Stimulated activated CD4-positive, alpha-beta T cell treated with anti-CD3 and anti-CD28 coated beads, TNF-alpha, amount 100 ng/mL, for 24 hours (primary cell): ENCODE results near the gene ADAMTS20.
"Not testable (repeated sequence)": the region's sequence is repeated elsewhere in the genome, so short reads cannot be mapped to it uniquely, and the experiment has no call there.

Experiments
- DNase-seq, 3 experiments: peaks; one replicate each; pipeline ENCODE4 v3.0.0-alpha.2; 2020; ENCODE audit warnings: low read depth in 3 of 3

The ADAMTS20 gene

DNA sequence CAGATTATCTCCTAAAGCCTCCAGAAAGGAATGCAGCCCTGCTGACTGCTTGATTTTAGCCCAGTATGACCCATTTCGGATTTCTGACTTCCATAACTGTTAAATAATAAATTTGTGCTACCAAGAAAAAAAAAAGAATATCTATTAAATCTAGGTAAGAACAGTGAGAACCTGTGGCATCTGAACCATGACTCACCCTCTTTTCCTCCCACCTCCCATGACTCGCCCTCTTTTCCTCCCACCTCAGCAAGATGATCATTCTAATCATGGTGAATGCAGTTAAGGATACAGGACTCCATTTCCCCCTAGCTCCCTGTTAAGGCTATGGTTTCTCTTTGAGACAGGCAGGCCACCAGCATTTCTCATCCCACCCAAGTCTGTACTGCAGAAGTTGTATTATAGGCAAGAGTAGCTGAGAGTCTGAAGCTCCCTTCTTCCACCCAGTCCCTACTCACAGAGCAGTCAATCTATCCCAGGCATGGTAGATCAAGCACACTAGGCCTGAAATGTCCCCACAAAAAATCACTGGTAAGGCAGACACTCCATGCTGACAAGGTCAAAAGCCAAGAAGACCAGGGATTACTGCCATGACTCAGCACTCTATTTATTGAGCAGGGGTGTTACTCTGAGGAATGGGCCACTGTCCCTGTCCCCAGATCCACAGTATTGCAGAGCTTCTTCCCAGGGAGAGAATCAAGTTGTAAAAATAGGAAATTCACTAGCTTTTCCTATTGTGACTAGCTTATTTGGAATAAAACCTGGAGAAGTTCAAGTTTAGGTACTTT is 188.9 kb downstream of the ADAMTS20 start:
- no peak for DNase-seq

- DNase-seq, result no peak
Measured at GRCh38 chr12:43361031-43361710, 190.8 kb downstream of the ADAMTS20 start.

- not testable (repeated sequence) for DNase-seq
Measured at GRCh38 chr12:43360001-43360400, 192.0 kb downstream of the ADAMTS20 start.

DNA sequence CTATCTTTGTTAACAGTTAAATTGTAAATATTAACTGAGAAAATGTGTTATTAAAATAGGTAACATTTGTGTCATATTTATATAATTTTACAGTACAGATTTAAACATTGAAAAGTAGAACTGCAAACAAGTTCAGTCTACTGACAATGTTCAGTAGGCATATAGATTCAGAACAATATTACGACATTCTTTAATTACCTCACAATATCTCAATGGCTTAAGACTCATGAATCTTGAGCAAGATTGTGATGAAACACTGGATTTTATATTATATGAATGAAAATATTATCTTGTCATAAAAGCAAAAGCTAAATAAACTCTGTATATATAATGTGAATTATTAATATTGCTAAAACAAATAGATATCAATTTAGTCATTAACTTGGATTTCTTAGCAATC is 194.9 kb downstream of the ADAMTS20 start:
- no peak for DNase-seq

DNA sequence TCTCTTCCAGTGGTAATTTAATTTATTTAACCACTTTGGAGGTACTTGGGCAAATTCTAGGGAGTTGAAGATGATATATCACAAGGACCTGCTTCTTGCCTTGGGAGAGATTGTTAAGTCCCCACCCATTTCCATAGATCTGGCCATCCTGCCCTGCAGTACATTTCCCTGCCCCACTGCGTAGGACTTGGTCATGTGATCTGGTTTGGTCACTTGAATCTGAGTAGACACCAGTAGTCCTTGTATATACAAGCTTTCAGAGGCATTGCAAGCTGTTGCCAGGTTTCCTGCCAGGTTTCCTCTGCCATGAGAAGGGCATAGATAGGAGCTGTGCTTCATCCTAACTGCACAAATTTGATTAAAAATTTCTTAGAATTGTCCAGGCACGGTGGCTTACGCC is 200.0 kb downstream of the ADAMTS20 start:
- no peak for DNase-seq

DNA sequence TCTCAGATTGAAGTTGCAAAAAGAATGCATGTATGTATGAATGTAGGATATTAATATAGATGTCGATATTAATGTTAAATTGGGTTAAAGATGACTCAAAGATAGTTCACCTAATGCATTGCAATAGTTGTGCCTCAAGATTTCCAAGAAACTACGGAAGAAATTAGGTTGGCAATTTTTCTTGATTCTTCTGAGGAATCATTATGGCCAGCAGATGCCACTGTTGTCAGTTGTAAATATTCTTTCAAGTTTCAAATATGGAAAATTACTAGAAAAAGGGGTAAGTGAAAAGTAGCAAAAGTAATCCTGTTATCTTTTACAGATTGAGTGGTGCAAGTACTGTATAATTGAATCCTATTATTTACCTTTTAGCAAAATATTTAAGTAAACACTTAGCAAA is 202.1 kb downstream of the ADAMTS20 start:
- no peak for DNase-seq

DNA sequence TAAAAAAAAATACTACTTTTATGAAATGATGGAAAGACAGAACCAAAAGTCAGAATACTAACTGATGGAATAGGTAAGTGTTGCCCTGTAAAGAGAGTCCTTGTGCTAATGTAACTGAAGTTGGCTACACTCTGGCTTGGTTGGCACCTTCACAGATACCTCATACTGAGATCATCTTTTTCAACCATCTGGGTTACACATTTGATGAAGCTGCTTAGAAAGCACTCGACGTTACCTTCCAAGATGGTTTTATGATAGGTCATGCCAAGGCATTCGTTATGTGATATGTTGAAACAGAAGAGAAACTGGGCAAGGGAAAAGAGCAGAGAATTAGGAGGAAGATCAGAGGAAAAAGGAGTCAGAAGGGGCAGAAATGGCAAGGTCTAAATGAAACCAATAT is 203.8 kb downstream of the ADAMTS20 start:
- no peak for DNase-seq

GRCh38 chr12:43347026-43347425 is 205.0 kb downstream of the ADAMTS20 start:
- DNase-seq, result no peak

GRCh38 chr12:43345023-43345422 is 207.0 kb downstream of the ADAMTS20 start:
- DNase-seq, result no peak

DNA sequence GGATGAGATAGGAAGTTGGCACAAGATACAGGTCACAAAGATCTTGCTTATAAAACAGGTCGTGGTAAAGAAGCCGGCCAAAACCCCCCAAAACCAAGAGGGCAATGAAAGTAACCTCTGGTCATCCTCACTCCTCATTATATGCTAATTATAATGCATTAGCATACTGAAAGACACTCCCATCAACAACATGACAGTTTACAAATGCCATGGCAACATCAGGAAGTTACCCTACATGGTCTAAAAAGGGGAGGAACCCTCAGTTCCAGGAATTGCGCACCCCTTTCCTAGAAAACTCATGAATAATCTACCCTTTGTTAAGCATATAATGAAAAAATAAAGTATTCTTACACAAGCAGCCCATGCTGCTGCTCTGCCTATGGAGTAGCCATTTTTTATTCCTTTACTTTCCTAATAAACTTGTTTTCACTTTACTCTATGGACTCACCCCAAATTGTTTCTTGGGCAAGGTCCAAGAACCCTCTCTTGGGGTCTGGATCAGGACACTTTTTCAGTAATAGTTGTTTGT is 210.2 kb downstream of the ADAMTS20 start:
- not testable (repeated sequence) for DNase-seq

DNA sequence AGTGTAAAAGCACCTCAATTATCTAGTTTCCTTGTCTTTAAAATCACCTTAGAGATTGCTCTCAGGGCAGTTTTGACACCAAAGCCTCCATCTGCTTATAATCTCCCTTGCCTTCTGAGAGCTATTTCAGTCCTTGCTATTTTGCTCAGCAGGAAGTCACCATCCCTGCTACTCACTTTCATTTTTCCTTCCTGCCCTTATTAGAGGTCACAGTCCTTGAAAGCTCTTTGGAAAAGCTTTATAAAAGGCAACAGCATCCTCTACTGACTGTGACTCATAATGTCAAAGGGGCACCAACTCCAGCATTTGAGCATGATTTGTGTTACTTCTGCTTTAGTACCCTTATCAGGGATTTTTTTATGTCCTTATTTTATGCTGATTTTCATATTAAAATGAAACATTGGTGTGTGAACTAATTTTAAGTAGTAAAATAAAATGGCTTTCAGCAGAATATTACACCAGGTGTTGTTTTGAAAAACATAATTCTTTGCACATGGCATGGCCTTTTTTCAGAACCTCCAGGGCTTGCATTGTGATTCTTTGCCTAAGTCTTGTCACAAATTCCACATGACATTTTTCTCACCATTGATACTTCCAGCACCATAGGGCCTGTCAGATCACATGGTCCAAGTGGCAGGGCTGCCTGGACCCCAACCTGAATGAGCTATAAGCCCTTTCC is 213.0 kb downstream of the ADAMTS20 start:
- DNase-seq, result no peak

GRCh38 chr12:43337571-43338444 is 214.2 kb downstream of the ADAMTS20 start:
- no peak for DNase-seq

DNA sequence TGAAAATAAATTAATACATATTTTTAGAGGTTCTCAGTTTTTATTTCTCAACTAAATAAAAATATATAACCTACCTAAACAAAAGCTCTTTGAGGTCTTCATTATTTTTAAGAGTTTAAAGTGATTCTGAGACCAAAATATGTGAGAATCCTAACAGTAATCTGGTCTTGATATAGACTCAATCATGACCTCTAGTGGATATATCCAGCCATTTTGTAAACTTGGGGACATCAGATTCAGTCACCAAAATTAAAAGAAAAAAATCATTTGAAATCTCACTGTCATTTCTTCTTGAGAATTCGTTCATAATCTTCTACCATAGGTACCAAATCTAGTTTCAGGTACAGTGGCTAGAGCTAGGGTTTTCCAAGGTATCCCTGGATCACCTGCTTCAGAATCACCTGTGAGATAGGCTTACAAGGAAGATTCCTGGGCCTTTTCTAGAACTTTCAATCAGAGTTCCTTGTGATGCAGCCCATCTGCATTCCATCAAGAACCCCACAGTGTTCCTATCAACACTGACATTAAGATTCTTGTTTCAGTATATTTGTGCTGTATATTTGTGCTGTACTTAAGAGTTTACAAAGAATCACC is 214.9 kb downstream of the ADAMTS20 start:
- no peak for DNase-seq

DNA sequence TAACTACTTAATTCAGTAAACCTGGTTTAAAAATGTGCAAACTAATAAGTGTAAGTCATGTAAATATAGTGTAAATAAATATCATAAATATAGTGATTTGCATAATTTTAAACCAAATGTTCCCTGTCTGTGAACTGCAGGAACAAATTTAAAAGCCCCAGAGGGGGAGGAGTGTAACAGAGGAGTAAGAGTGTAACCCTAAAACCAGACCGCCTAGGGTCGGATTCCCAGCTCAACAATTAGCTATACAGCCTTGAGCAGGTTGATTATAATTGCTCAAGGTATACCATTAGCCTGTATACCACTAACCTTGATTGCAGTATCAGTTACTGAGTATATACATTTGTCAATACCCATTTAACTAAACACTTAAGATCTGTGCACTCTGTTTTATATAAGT is 218.4 kb downstream of the ADAMTS20 start:
- DNase-seq, result no peak

- DNase-seq, result no peak
Measured at GRCh38 chr12:43332977-43333640, 218.9 kb downstream of the ADAMTS20 start.

DNA sequence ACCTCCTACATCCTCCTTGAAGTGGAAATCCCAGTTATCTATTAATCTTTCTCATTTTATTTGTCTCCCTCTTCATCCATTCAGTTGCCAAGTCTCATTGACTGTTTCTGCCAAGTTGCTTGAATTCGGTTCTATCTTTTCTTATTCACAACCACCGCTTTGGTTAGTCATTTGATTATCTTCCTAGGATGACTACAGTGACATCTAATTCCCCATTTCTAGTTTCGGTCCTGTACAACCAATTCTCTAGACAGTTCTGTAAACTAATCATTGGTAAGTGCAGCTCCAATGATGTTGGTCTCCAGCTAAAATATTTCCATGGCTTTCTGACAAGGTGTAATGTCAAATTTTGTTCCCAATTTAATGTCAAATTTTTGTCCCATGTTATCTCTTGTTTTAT is 220.1 kb downstream of the ADAMTS20 start:
- no peak for DNase-seq

DNA sequence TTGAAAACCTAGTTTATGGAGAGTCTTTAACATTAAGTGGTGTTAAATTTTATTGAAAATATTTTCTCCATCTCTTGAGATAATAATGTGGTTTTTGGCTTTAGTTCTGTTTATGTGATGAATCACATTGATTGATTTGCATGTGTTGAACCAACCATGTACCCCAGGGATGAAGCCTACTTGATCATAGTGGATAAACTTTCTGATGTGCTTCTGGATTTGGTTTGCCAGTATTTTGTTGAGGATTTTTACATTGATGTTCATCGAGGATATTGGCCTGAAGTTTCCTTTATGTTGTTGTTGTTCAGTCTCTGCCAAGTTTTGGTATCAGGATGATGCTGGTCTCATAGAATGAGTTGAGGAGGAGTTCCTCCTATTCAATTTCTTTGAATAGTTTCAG is 222.6 kb downstream of the ADAMTS20 start:
- no peak for DNase-seq

DNA sequence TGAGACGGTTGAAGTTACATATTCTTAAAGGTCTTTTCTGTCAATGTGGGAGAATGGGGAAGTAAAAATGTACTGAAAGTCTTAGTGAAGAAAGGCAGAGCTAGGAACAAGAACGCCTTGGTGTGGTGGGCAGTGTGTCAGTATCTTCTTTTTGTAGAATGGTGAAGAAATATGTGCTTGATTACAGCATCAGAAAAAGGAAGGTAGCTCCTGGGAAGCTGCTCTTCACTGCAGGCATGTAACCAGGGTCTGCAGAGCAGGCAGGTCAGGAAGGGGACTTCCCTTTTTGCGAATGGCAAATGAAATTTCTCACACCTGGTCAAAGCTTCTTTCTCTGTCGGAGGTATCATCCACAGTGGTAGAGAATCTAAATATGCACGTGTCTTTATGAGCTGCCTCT is 226.2 kb downstream of the ADAMTS20 start:
- DNase-seq, result no peak

GRCh38 chr12:43320281-43320680 is 231.7 kb downstream of the ADAMTS20 start:
- no peak for DNase-seq

DNA sequence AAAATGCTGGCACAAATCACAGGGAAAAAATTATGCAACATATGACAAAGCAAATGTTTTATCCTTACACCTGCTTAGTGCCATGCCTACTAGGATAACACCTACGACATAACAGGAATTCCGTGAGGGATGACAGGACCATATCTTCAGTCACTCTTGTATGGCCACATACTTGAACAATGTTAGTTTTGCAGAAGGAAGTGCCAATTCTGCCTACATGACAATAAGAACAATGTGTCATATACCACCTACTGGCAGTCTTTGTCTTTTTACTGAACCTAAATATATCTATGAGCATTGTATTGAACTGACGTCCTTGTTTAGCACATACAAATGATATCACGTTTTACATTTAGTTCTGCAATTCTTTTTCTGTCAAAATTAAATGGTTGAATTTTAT is 234.0 kb downstream of the ADAMTS20 start:
- no peak for DNase-seq

DNA sequence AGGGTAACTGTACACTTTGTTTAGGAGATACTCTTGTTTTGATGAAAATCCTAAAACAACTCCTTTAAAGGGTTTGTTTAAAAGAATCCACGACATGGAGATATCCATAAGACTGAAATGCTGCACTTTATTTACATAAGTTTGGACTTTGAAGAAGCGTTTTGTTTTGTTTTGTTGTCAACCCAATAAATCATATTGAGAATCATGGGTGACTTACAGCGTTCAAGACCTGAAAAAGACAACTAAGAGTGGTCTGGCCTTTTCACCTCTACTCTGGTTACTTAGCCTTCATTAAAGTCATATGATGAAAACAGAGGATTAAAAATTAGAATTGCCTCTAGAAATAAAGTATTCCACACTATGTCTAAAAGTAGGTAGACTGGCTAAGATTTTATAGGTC is 234.8 kb downstream of the ADAMTS20 start:
- no peak for DNase-seq
